Subcutaneous adipose tissue (tissue), 4 donors: ENCODE results near the gene TPRN. TPM values are rescaled to one million over a fixed set of nuclear protein-coding genes. Genes with fewer than 3 reads are reported as not detected.

ENCODE experiments used
- total RNA-seq, 4 donors: library from RNA; depleted of rRNA; stranded (reverse); fragments of >200 nt; gene quantifications; one replicate each; pipeline ENCODE4 v1.1.0, GENCODE V29; 2016
- TF ChIP-seq, protein P1 (sequence below): fragments of 450-650 bp; IDR thresholded peaks from one replicate; pipeline ENCODE4 v1.5.1; 2016; ENCODE audit warnings: low read depth, mild to moderate bottlenecking, control low read depth, antibody characterized with exemption, moderate library complexity

TPRN gene, protein sequence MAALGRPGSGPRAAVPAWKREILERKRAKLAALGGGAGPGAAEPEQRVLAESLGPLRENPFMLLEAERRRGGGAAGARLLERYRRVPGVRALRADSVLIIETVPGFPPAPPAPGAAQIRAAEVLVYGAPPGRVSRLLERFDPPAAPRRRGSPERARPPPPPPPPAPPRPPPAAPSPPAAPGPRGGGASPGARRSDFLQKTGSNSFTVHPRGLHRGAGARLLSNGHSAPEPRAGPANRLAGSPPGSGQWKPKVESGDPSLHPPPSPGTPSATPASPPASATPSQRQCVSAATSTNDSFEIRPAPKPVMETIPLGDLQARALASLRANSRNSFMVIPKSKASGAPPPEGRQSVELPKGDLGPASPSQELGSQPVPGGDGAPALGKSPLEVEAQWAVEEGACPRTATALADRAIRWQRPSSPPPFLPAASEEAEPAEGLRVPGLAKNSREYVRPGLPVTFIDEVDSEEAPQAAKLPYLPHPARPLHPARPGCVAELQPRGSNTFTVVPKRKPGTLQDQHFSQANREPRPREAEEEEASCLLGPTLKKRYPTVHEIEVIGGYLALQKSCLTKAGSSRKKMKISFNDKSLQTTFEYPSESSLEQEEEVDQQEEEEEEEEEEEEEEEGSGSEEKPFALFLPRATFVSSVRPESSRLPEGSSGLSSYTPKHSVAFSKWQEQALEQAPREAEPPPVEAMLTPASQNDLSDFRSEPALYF
- total RNA-seq: 10 to 100 TPM in 1 of 4 donors, 1 to 10 TPM in 3; 1.8 to 10.5 (median 4.9) TPM

DNA sequence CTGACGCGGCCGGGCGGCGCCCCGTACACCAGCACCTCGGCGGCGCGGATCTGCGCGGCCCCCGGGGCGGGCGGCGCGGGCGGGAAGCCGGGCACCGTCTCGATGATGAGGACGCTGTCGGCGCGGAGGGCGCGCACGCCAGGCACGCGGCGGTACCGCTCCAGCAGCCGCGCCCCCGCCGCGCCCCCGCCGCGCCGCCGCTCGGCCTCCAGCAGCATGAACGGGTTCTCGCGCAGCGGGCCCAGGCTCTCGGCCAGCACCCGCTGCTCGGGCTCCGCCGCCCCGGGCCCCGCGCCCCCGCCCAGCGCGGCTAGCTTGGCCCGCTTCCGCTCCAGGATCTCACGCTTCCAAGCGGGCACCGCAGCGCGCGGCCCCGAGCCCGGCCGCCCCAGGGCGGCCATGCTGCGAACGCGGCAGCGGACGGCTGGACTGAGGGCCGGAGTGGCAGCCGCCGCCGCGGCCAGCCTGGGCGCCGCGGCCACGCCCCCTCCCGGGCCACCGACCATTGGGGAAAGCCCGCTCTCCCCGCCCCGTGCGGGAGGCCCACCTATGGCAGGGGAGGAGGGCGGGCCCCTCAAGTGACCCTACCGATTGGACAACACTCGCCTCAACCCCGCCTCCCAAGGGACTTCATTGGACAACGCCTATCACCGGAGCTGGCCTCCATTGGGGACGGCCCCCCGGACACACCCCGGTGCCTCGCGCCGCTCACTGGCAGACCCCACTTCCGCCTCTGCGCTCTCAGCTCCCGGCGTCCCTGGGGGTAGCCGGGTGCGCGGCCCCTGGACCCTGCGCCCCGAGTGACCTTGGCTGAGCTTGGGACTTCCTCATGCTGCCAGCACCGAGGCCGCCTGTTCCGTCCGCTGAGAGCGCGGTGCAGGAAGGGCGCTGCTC, at the start of gene TPRN:
TPRN (minus strand) TSS at position 431 of the 894 bp plus-strand sequence; CDS start at position 401, 30 bp downstream.
- TF ChIP-seq, protein P1, sequence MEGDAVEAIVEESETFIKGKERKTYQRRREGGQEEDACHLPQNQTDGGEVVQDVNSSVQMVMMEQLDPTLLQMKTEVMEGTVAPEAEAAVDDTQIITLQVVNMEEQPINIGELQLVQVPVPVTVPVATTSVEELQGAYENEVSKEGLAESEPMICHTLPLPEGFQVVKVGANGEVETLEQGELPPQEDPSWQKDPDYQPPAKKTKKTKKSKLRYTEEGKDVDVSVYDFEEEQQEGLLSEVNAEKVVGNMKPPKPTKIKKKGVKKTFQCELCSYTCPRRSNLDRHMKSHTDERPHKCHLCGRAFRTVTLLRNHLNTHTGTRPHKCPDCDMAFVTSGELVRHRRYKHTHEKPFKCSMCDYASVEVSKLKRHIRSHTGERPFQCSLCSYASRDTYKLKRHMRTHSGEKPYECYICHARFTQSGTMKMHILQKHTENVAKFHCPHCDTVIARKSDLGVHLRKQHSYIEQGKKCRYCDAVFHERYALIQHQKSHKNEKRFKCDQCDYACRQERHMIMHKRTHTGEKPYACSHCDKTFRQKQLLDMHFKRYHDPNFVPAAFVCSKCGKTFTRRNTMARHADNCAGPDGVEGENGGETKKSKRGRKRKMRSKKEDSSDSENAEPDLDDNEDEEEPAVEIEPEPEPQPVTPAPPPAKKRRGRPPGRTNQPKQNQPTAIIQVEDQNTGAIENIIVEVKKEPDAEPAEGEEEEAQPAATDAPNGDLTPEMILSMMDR: no peak

DNA sequence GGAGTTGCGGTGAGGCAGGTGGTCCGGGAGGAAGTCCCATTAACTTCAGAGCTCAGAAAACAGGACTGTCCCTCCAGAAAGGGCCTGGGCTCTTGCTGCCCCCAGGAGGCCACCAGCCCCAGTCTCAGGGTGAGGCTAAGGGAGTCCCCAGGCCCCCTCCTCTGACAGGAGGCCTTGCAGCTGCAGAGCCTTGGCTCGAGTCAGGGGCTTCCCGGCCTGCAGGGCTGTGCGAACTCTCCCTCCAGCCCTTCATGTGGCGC, 47.3 kb upstream of the TPRN start:
- TF ChIP-seq, protein P1: no peak

DNA sequence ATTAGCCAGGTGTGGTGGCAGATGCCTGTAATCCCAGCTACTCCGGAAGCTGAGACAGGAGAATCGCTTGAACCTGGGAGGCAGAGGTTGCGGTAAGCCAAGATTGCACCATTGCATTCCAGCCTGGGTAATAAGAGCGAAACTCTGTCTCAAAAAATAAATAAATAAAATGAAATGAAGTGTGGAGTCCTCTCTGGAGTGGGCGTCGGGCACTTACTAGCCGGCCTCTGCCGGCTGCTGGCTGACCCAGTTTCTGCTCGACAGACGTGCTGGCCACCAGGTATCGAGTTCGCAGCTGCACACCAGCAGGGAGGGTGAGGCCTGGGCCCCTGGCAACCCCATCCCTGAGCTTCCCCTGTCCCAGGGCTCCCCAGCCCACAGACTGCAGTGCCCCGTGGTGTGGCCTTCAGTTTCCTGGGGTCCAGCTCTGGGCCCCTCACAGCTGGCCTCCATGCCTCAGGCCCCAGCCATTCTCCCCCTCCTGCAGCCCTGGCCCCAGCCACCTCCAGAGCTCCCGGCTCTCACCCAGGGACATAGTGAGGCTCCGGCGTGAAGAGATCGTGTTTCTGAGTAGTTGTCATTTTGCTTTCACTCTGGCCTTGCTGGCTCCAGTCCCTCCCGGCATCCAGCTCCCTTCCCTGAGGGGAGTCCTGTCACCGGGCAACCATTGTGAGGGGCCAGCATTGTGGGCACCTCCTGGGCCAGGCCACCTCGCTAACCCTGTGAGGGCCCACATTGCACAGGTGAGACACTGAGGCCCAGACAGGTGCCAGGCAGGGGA, 46.8 kb upstream of the TPRN start:
- TF ChIP-seq, protein P1: no peak

DNA sequence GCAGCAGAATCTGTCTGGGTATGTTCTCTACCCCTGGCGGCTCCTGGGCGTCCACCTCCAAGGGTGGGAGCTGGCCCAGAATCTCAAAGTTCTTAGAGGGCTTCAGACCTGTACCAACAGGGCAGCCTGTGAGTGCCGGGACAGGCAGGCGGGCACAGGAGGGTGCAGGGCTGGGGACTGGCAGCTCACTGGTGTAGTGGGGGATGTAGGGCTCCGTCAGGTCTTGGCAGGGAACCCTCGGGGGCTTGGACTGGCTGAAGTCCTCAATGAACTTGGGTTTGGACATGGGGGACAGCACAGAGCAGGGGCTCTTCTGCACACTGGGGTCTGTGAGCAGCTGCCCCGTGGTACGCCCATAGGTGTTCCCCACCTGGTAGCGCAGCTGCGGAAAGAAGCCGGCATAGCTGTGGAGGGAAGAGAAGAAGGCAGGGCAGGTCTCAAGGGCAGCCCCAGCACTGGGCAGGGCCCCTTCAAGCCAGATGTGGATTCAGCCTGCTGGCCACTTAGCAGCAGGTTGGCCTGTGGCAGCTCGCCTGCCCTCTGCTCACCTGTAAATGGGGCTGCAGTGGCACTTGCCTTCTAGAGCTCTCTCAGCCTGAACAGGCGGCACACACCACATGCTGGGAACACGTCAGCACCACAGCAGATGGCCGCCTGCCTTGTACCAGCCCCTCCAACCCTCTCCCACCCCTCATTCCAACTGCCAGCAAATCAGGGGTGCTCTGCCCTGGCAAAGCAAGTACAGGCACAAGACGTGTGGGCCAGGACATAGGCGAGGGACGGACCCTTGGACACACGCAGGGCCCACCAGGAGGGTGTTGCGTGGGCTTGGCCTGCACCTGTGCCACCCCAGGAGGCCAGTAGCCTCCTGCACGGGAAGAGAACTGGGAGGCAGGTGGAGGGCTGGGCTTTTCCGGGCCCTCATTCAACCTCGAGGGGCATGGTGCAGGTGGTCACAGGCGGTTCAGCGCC, 45.2 kb upstream of the TPRN start:
- TF ChIP-seq, protein P1: no peak

DNA sequence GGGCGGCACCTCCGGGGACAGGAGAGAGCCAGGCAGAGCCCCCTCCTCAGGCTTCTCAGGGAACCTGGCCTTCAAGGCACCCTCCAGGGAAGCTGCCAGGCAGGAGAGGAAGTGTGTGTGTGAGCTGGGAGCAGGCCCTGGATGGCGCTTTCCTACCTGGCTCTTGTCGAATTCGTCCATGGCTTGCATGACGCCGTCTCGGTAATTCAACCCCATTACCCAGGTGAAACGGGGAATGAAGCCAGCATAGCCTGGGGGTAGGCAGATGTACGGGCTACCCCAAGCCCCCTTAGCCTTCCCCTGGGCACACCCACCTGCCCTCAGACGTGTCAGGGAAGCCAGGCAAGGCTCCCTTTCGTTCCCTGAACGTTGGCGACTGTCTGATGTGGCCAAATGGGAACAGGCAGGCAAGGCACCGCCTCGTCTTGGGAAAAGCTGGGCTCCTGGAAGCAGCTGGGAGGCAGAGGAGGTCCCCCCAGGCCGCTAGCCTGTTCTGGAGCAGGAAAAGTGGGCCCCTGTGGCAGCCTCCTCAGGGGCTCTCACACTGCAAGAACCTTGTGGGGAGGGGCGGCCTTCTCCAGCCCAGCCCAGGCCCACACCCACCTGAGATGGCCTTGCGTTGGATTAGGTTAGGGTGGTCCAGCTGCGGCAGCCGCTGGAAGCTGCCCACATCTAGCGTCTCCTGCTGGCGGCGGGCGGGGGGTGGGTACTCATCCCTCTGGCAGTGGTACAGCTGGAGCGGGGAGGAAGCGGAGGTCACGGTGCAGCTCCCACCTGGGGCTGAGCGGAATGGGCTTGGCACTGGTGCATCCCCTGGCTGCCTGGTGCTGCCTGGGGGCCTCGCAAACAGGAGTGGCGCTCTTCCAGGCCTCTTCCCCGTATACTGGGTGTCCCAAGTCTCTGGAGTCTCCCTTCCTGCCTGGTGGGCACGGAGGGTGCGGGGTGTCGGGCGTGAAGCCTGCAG, 44.2 kb upstream of the TPRN start:
- TF ChIP-seq, protein P1: no peak
